Measurements from ENCODE around the gene SMAD1.

DNA sequence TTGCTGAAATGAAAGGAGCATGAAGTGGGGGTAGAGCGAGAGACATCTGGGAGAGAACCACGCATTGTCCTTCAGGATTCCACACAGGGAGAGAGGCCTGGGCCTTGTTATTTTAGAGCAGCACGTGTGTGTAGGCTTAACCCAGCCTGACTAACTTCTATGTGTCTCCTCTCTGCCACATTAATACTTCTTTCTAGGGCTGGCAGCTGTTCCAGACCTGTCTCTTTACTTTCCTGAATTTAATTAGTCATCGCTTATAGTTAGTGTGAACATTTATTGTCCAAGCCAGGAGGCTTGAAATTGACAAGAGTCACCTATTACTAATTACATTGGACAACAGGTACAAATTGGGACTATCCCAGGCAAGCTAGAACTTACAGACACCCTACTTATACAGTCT lies 51.3 kb downstream of the SMAD1 start:
- TF ChIP-seq POLR2A (IDR thresholded peaks at IDR 0.05; ENCODE audit: low read length) (no peak), ZFP36 (IDR thresholded peaks at IDR 0.05; ENCODE audit: borderline replicate concordance, partially characterized antibody) (no peak), EP300 (IDR thresholded peaks at IDR 0.05) (no peak), RFX5 (IDR thresholded peaks at IDR 0.05) (no peak), RCOR1 (IDR thresholded peaks at IDR 0.05; ENCODE audit: low read depth, low read length) (no peak)
- TF ChIP-seq, protein P1, sequence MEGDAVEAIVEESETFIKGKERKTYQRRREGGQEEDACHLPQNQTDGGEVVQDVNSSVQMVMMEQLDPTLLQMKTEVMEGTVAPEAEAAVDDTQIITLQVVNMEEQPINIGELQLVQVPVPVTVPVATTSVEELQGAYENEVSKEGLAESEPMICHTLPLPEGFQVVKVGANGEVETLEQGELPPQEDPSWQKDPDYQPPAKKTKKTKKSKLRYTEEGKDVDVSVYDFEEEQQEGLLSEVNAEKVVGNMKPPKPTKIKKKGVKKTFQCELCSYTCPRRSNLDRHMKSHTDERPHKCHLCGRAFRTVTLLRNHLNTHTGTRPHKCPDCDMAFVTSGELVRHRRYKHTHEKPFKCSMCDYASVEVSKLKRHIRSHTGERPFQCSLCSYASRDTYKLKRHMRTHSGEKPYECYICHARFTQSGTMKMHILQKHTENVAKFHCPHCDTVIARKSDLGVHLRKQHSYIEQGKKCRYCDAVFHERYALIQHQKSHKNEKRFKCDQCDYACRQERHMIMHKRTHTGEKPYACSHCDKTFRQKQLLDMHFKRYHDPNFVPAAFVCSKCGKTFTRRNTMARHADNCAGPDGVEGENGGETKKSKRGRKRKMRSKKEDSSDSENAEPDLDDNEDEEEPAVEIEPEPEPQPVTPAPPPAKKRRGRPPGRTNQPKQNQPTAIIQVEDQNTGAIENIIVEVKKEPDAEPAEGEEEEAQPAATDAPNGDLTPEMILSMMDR (IDR thresholded peaks at IDR 0.05), result no peak
- TF ChIP-seq, protein P2, sequence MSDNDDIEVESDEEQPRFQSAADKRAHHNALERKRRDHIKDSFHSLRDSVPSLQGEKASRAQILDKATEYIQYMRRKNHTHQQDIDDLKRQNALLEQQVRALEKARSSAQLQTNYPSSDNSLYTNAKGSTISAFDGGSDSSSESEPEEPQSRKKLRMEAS (IDR thresholded peaks at IDR 0.05), result no peak
- TF ChIP-seq, protein P3, sequence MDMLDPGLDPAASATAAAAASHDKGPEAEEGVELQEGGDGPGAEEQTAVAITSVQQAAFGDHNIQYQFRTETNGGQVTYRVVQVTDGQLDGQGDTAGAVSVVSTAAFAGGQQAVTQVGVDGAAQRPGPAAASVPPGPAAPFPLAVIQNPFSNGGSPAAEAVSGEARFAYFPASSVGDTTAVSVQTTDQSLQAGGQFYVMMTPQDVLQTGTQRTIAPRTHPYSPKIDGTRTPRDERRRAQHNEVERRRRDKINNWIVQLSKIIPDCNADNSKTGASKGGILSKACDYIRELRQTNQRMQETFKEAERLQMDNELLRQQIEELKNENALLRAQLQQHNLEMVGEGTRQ (IDR thresholded peaks at IDR 0.05), result no peak
- TF ChIP-seq, protein P4, sequence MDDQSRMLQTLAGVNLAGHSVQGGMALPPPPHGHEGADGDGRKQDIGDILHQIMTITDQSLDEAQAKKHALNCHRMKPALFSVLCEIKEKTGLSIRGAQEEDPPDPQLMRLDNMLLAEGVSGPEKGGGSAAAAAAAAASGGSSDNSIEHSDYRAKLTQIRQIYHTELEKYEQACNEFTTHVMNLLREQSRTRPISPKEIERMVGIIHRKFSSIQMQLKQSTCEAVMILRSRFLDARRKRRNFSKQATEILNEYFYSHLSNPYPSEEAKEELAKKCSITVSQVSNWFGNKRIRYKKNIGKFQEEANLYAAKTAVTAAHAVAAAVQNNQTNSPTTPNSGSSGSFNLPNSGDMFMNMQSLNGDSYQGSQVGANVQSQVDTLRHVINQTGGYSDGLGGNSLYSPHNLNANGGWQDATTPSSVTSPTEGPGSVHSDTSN (IDR thresholded peaks at IDR 0.05), result no peak
- TF ChIP-seq, protein P5, sequence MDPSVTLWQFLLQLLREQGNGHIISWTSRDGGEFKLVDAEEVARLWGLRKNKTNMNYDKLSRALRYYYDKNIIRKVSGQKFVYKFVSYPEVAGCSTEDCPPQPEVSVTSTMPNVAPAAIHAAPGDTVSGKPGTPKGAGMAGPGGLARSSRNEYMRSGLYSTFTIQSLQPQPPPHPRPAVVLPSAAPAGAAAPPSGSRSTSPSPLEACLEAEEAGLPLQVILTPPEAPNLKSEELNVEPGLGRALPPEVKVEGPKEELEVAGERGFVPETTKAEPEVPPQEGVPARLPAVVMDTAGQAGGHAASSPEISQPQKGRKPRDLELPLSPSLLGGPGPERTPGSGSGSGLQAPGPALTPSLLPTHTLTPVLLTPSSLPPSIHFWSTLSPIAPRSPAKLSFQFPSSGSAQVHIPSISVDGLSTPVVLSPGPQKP (IDR thresholded peaks at IDR 0.05; ENCODE audit: low read depth, low read length), result no peak
